ENCODE measurements around the gene CNNM3.

The CNNM3 gene

GRCh38 chr2:96822786-96823185 lies 6.7 kb downstream of the CNNM3 start:
- Histone ChIP-seq H3K36me3 (ENCODE audit: control insufficient read depth in 2 of 2, insufficient read depth in 1 of 2, low read length in 2 of 2) (peaks cover 21 to 68% of the 10 kb centered on the region in 2 experiments), H3K4me1 (ENCODE audit: control insufficient read depth, insufficient read depth, low read length) (peaks cover 19% of the 10 kb centered on the region), H3K27ac (ENCODE audit: extremely low read depth, low read depth, low read length) (no peak overlapping the region), H3K9me3 (ENCODE audit: control insufficient read depth, insufficient read depth, low read depth, low read length) (no peaks in the 10 kb centered on the region), H3K4me3 (ENCODE audit: low read depth, low read length) (no peak overlapping the region)
- TF ChIP-seq ZNF501 (tag by site-specific recombination; IDR thresholded peaks at IDR 0.05) (no peak), ZNF202 (tag by site-specific recombination; IDR thresholded peaks at IDR 0.05; ENCODE audit: borderline replicate concordance) (no peak), ZNF664 (tag by site-specific recombination; IDR thresholded peaks at IDR 0.05) (no peak), ZNF707 (tag by site-specific recombination; IDR thresholded peaks at IDR 0.05) (no peak), ZNF677 (tag by site-specific recombination; IDR thresholded peaks at IDR 0.05) (no peak), GLIS1 (tag by site-specific recombination; IDR thresholded peaks at IDR 0.05) (no peak), ZNF645 (tag by site-specific recombination; IDR thresholded peaks at IDR 0.05) (no peak), WT1 (tag by site-specific recombination; IDR thresholded peaks at IDR 0.05) (no peak), ZBTB20 (tag by site-specific recombination; IDR thresholded peaks at IDR 0.05) (no peak)
- POLR2A ChIA-PET: no interaction called here
- CTCF ChIA-PET: interaction anchor here (2.3 kb wide), 1 partner anchor 36 kb away, joined by 9 read pairs; the partner anchor contains the start of gene ANKRD39

- Histone ChIP-seq H3K4me3 (ENCODE audit: low read depth, low read length) (no peak overlapping the region), H3K9me3 (ENCODE audit: control insufficient read depth, insufficient read depth, low read depth, low read length) (no peaks in the 10 kb centered on the region), H3K36me3 (ENCODE audit: control insufficient read depth in 2 of 2, insufficient read depth in 1 of 2, low read length in 2 of 2) (peaks cover 18 to 72% of the 10 kb centered on the region in 2 experiments), H3K27ac (ENCODE audit: extremely low read depth, low read depth, low read length) (no peak overlapping the region), H3K4me1 (ENCODE audit: control insufficient read depth, insufficient read depth, low read length) (peaks cover 16% of the 10 kb centered on the region)
- POLR2A ChIA-PET: no interaction called here
- CTCF ChIA-PET: no interaction called here
- TF ChIP-seq PRDM4 (tag by site-specific recombination; IDR thresholded peaks at IDR 0.05): no peak
- TF ChIP-seq ZFP37 (tag by site-specific recombination; IDR thresholded peaks at IDR 0.05): no peak
- TF ChIP-seq ZFP41 (tag by site-specific recombination; IDR thresholded peaks at IDR 0.05; ENCODE audit: borderline replicate concordance): no peak
- no peak for TF ChIP-seq PRDM6 (tag by site-specific recombination; IDR thresholded peaks at IDR 0.05)
- TF ChIP-seq ZNF530 (tag by site-specific recombination; IDR thresholded peaks at IDR 0.05; ENCODE audit: low read depth): no peak
- no peak for TF ChIP-seq ZNF677 (tag by site-specific recombination; IDR thresholded peaks at IDR 0.05)
- TF ChIP-seq ZNF354C (tag by site-specific recombination; IDR thresholded peaks at IDR 0.05; ENCODE audit: borderline replicate concordance, low read depth): no peak
- TF ChIP-seq HOXC10 (CRISPR knock-in tag; IDR thresholded peaks at IDR 0.05): no peak
- no peak for TF ChIP-seq SP7 (tag by site-specific recombination; IDR thresholded peaks at IDR 0.05)
- TF ChIP-seq ZNF280D (tag by site-specific recombination; IDR thresholded peaks at IDR 0.05): no peak
- no peak for TF ChIP-seq INSM2 (tag by site-specific recombination; IDR thresholded peaks at IDR 0.05)
- TF ChIP-seq KLF17 (tag by site-specific recombination; IDR thresholded peaks at IDR 0.05): no peak
- TF ChIP-seq ZBTB20 (tag by site-specific recombination; IDR thresholded peaks at IDR 0.05): no peak
- no peak for TF ChIP-seq ZNF350 (tag by site-specific recombination; IDR thresholded peaks at IDR 0.05)
- no peak for TF ChIP-seq ZNF521 (tag by site-specific recombination; IDR thresholded peaks at IDR 0.05)
- no peak for TF ChIP-seq ZFHX2 (tag by site-specific recombination; conservative IDR thresholded peaks at IDR 0.05)
Measured at GRCh38 chr2:96823198-96823597, 7.1 kb downstream of the CNNM3 start.
